Endothelial cell (in vitro differentiated cells): Measurements from ENCODE around the gene ZFC3H1. TPM values are rescaled to one million over a fixed set of nuclear protein-coding genes. Genes with fewer than 3 reads are reported as not detected.

Experiments used
- DNase-seq: peaks from one replicate; pipeline ENCODE4 v3.0.0; 2021; ENCODE audit warnings: low spot score
- H3K27ac Mint-ChIP-seq: one replicate; pipeline ENCODE4 v1.8.0; 2021; ENCODE audit warnings: mixed read lengths, inconsistent platforms; ENCODE audit not compliant: unreplicated experiment
- H3K27me3 Mint-ChIP-seq: one replicate; pipeline ENCODE4 v1.8.0; 2021; ENCODE audit warnings: mild to moderate bottlenecking, moderate library complexity, mixed read lengths, inconsistent platforms; ENCODE audit not compliant: unreplicated experiment
- H3K36me3 Mint-ChIP-seq: one replicate; pipeline ENCODE4 v1.8.0; 2021; ENCODE audit warnings: mild to moderate bottlenecking, low read depth, mixed read lengths, inconsistent platforms; ENCODE audit not compliant: unreplicated experiment
- H3K4me1 Mint-ChIP-seq: one replicate; pipeline ENCODE4 v1.8.0; 2021; ENCODE audit warnings: mild to moderate bottlenecking, mixed read lengths, inconsistent platforms; ENCODE audit not compliant: unreplicated experiment
- H3K4me3 Mint-ChIP-seq: one replicate; pipeline ENCODE4 v1.8.0; 2021; ENCODE audit warnings: mild to moderate bottlenecking, mixed read lengths, inconsistent platforms; ENCODE audit not compliant: unreplicated experiment
- H3K9me3 Mint-ChIP-seq: one replicate; pipeline ENCODE4 v1.8.0; 2021; ENCODE audit warnings: mixed read lengths, inconsistent platforms; ENCODE audit not compliant: unreplicated experiment
- CTCF ChIP-seq: fragments of 200-600 bp; sonication (generic); IDR thresholded peaks from one replicate; pipeline ENCODE4 v1.5.0; 2021; ENCODE audit warnings: antibody characterized with exemption; ENCODE audit not compliant: unreplicated experiment
- total RNA-seq: library from RNA; stranded (reverse); fragmentation: NEBNext Ultra II Directional; extraction: Animal tissue kit (Norgen Biotek cat#: 25700); gene quantifications from one replicate; pipeline ENCODE4 v1.2.1, GENCODE V29; 2021; ENCODE audit not compliant: unreplicated experiment

The ZFC3H1 gene
- total RNA-seq, 1 donor from 2014 or later: 42.8 TPM

- Mint-ChIP-seq H3K27ac (no peak overlapping the region), H3K4me1 (no peaks in the 10 kb centered on the region), H3K4me3 (no peak overlapping the region), H3K36me3 (no peaks in the 10 kb centered on the region), H3K27me3 (no peaks in the 10 kb centered on the region), H3K9me3 (no peaks in the 10 kb centered on the region)
- no peak for TF ChIP-seq CTCF
- no peak for DNase-seq
Observed at GRCh38 chr12:71589478-71589881, 74.2 kb downstream of the ZFC3H1 start.

- no peak for TF ChIP-seq CTCF
- no peak overlapping the region for H3K4me3 Mint-ChIP-seq
- no peak for DNase-seq
- H3K27ac Mint-ChIP-seq: no peak overlapping the region
- no peaks in the 10 kb centered on the region for H3K27me3 Mint-ChIP-seq
- no peaks in the 10 kb centered on the region for H3K36me3 Mint-ChIP-seq
- no peaks in the 10 kb centered on the region for H3K4me1 Mint-ChIP-seq
- H3K9me3 Mint-ChIP-seq: no peaks in the 10 kb centered on the region
Observed at GRCh38 chr12:71587012-71587411, 76.6 kb downstream of the ZFC3H1 start.

- TF ChIP-seq CTCF: no peak
- no peaks in the 10 kb centered on the region for H3K9me3 Mint-ChIP-seq
- no peak overlapping the region for H3K27ac Mint-ChIP-seq
- DNase-seq: no peak
- H3K4me3 Mint-ChIP-seq: no peak overlapping the region
- no peaks in the 10 kb centered on the region for H3K4me1 Mint-ChIP-seq
- no peaks in the 10 kb centered on the region for H3K27me3 Mint-ChIP-seq
- no peaks in the 10 kb centered on the region for H3K36me3 Mint-ChIP-seq
Observed at GRCh38 chr12:71585218-71585617, 78.4 kb downstream of the ZFC3H1 start.

DNA sequence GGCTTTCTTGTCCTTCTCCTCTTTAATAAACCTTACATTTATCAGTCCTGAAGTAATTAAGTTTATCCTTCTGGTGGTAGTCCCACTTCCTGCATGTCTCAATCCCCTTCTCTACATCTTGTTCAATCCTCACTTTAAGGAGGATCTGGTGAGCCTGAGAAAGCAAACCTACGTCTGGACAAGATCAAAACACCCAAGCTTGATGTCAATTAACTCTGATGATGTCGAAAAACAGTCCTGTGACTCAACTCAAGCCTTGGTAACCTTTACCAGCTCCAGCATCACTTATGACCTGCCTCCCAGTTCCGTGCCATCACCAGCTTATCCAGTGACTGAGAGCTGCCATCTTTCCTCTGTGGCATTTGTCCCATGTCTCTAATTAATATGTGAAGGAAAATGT lies 79.3 kb downstream of the ZFC3H1 start:
- TF ChIP-seq CTCF: no peak
- no peaks in the 10 kb centered on the region for H3K9me3 Mint-ChIP-seq
- H3K4me3 Mint-ChIP-seq: no peak overlapping the region
- no peaks in the 10 kb centered on the region for H3K36me3 Mint-ChIP-seq
- H3K27me3 Mint-ChIP-seq: no peaks in the 10 kb centered on the region
- DNase-seq: no peak
- no peaks in the 10 kb centered on the region for H3K4me1 Mint-ChIP-seq
- no peak overlapping the region for H3K27ac Mint-ChIP-seq

GRCh38 chr12:71582925-71583324 lies 80.7 kb downstream of the ZFC3H1 start:
- no peak for DNase-seq
- no peak overlapping the region for H3K4me3 Mint-ChIP-seq
- no peaks in the 10 kb centered on the region for H3K9me3 Mint-ChIP-seq
- no peaks in the 10 kb centered on the region for H3K36me3 Mint-ChIP-seq
- H3K4me1 Mint-ChIP-seq: peaks cover 4% of the 10 kb centered on the region
- no peak for TF ChIP-seq CTCF
- H3K27ac Mint-ChIP-seq: no peak overlapping the region
- no peaks in the 10 kb centered on the region for H3K27me3 Mint-ChIP-seq
